HepG2 (cell line): ENCODE measurements around the gene EFNA3. TPM values are rescaled to one million over a fixed set of nuclear protein-coding genes. Genes with fewer than 3 reads are reported as not detected.
A peak's percentile ranks its signal among the peaks of the same experiment; 100 is the strongest.

Source experiments
- ATRX ChIP-seq: sonication (generic); formaldehyde crosslinking; IDR thresholded peaks from 2 replicates; pipeline ENCODE4 v1.4.0; 2020; ENCODE audit warnings: missing genetic modification reagents, borderline replicate concordance
- GABPA ChIP-seq, 2 experiments: IDR thresholded peaks; 2 replicates each; pipeline ENCODE4 v1.6.1; 2011 to 2016; ENCODE audit warnings: low read depth in 2 of 2, low read length in 1 of 2, missing biosample characterization in 1 of 2, missing genetic modification characterization in 1 of 2
- HMG20A ChIP-seq: IDR thresholded peaks from 2 replicates; pipeline ENCODE4 v1.6.1; 2016; ENCODE audit warnings: borderline replicate concordance
- HNRNPLL ChIP-seq: fragments of 200-400 bp; formaldehyde crosslinking; IDR thresholded peaks from 2 replicates; pipeline ENCODE4 v1.6.1; 2017; ENCODE audit warnings: mild to moderate bottlenecking, low read depth, low read length; ENCODE audit not compliant: poor library complexity, severe bottlenecking
- IKZF4 ChIP-seq: sonication (generic); formaldehyde crosslinking; IDR thresholded peaks from 2 replicates; pipeline ENCODE4 v1.5.1; 2020; ENCODE audit warnings: borderline replicate concordance, mild to moderate bottlenecking, low read depth, missing genetic modification reagents; ENCODE audit errors: not compliant biosample characterization
- IRX3 ChIP-seq: sonication (generic); formaldehyde crosslinking; IDR thresholded peaks from 2 replicates; pipeline ENCODE4 v1.8.1; 2023; ENCODE audit warnings: mild to moderate bottlenecking, low read depth, missing genetic modification reagents, borderline replicate concordance
- KLF11 ChIP-seq: IDR thresholded peaks from 2 replicates; pipeline ENCODE4 v1.6.1; 2016; ENCODE audit warnings: missing compliant biosample characterization
- MTF1 ChIP-seq: sonication (generic); formaldehyde crosslinking; IDR thresholded peaks from 2 replicates; pipeline ENCODE4 v1.5.0; 2020; ENCODE audit warnings: missing genetic modification reagents
- SALL1 ChIP-seq: sonication (generic); formaldehyde crosslinking; IDR thresholded peaks from 2 replicates; pipeline ENCODE4 v1.8.0; 2022; ENCODE audit warnings: mild to moderate bottlenecking, missing genetic modification reagents
- SAP130 ChIP-seq: IDR thresholded peaks from 2 replicates; pipeline ENCODE4 v1.6.1; 2016; ENCODE audit warnings: low read depth
- SKI ChIP-seq: fragments of 450-650 bp; IDR thresholded peaks from one replicate; pipeline ENCODE4 v1.6.1; 2018; ENCODE audit warnings: mild to moderate bottlenecking; ENCODE audit not compliant: partially characterized antibody
- SMAD9 ChIP-seq: sonication (generic); formaldehyde crosslinking; IDR thresholded peaks from 2 replicates; pipeline ENCODE4 v1.5.1; 2020; ENCODE audit warnings: mild to moderate bottlenecking, missing genetic modification reagents
- TGIF2 ChIP-seq: IDR thresholded peaks from 2 replicates; pipeline ENCODE4 v1.6.1; 2016; ENCODE audit warnings: control low read depth, missing compliant biosample characterization
- ZC3H13 ChIP-seq: sonication (generic); formaldehyde crosslinking; IDR thresholded peaks from 2 replicates; pipeline ENCODE4 v1.8.1; 2023; ENCODE audit warnings: mild to moderate bottlenecking, missing genetic modification reagents, moderate library complexity
- ZFP36 ChIP-seq: fragments of 150-350 bp; IDR thresholded peaks from 2 replicates; pipeline ENCODE4 v1.6.1; 2018; ENCODE audit warnings: borderline replicate concordance, low read length, low read depth; ENCODE audit not compliant: partially characterized antibody
- ZNF256 ChIP-seq: sonication (generic); formaldehyde crosslinking; conservative IDR thresholded peaks from 2 replicates; pipeline ENCODE4 v1.4.0; 2020; ENCODE audit warnings: missing genetic modification reagents
- ZNF329 ChIP-seq: sonication (generic); formaldehyde crosslinking; IDR thresholded peaks from 2 replicates; pipeline ENCODE4 v1.9.0; 2021; ENCODE audit warnings: low read depth, mild to moderate bottlenecking, missing genetic modification reagents
- ZNF430 ChIP-seq: sonication (generic); formaldehyde crosslinking; IDR thresholded peaks from 2 replicates; pipeline ENCODE4 v1.9.0; 2021; ENCODE audit warnings: mild to moderate bottlenecking, missing genetic modification reagents
- ZNF547 ChIP-seq: sonication (generic); formaldehyde crosslinking; IDR thresholded peaks from 2 replicates; pipeline ENCODE4 v1.5.1; 2020; ENCODE audit warnings: mild to moderate bottlenecking, missing genetic modification reagents
- polyA plus RNA-seq, 8 experiments: library from polyadenylated mRNA; depleted of rRNA in 3 of 8; stranded (reverse) in 7 of 8; unstranded in 1 of 8; fragments of >200 nt; fragmentation: Illumina TruSeq in 4 of 8; extraction: Trizol in 4 of 8; gene quantifications; 2 replicates each; pipeline versions ENCODE4 v1.2.1 to v1.2.3, GENCODE V29; 2011 to 2016; ENCODE audit warnings: low read depth in 4 of 8, missing spikeins in 1 of 8, mixed read lengths in 1 of 8; ENCODE audit not compliant: insufficient read depth in 1 of 8
- total RNA-seq, 5 experiments: library from RNA; depleted of rRNA; stranded (reverse); fragments of >200 nt; fragmentation: Illumina TruSeq; extraction: Trizol; gene quantifications; 2 replicates each; pipeline ENCODE4 v1.2.3, GENCODE V29; 2016; ENCODE audit warnings: low read depth in 1 of 5
- TF ChIP-seq, protein P1 (sequence below): sonication (generic); formaldehyde crosslinking; conservative IDR thresholded peaks from 2 replicates; pipeline ENCODE4 v1.4.0; 2020; ENCODE audit warnings: missing genetic modification reagents
- TF ChIP-seq, protein P2 (sequence below): sonication (generic); formaldehyde crosslinking; IDR thresholded peaks from 2 replicates; pipeline ENCODE4 v1.4.0; 2020; ENCODE audit warnings: missing genetic modification reagents
- TF ChIP-seq, protein P3 (sequence below): sonication (generic); formaldehyde crosslinking; IDR thresholded peaks from 2 replicates; pipeline ENCODE4 v1.4.0; 2020; ENCODE audit warnings: missing genetic modification reagents, mild to moderate bottlenecking, borderline replicate concordance
- TF ChIP-seq, protein P4 (sequence below): sonication (generic); formaldehyde crosslinking; IDR thresholded peaks from 2 replicates; pipeline ENCODE4 v1.4.0; 2020; ENCODE audit warnings: missing genetic modification reagents, borderline replicate concordance
- TF ChIP-seq, protein P5 (sequence below): sonication (generic); formaldehyde crosslinking; IDR thresholded peaks from 2 replicates; pipeline ENCODE4 v1.8.1; 2023; ENCODE audit warnings: missing genetic modification reagents, inconsistent platforms, borderline replicate concordance

The EFNA3 gene
- total and polyA plus RNA-seq, 2 of the 13 experiments (the other 11 are each of a cell fraction or from before 2014, with no cell fraction given): 1.0 to 5.7 TPM

DNA sequence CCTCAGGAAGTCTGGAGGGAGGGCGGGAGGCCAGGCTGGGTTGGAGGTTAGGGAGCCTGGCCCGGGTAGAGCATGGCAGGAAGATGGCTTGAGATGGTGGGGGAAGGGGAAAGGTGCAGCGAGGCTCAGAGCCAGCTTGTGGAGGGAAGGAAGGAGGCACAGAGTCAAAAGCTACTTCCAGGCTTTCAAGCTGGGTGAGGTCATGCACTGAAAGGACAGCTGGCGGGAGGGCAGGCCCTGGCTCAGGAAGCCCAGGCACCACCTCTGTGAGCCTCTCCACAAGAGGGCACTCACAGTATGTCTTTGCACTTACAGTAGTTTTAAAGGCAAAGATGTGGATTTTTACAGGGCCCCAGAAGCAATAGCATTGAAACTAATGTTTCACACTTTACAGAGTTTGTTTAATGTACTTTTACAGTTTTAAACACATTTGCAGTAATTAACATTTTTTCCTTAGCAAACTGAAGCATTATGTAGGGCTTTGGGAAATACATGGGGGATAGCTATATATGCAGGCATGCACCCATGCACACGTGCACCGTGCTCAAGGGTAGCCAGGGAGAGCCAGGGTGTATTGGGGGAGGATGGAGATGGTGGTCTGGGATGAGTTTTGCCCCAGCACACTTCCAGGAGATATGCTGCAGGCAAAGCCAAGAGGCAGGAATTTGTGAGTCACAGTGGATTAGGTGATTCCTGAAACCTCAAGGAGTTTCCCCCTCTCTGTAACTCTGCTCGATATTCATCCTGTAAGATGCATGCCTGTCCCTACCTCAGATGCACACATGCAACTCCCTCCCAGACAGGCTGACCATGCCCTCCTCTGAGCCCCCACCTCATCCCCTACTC, 33.6 kb upstream of the EFNA3 start (continued):
- TF ChIP-seq, protein P1, sequence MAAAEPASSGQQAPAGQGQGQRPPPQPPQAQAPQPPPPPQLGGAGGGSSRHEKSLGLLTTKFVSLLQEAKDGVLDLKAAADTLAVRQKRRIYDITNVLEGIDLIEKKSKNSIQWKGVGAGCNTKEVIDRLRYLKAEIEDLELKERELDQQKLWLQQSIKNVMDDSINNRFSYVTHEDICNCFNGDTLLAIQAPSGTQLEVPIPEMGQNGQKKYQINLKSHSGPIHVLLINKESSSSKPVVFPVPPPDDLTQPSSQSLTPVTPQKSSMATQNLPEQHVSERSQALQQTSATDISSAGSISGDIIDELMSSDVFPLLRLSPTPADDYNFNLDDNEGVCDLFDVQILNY (CRISPR knock-in tag): no peak
- TF ChIP-seq IKZF4 (CRISPR knock-in tag) (no peak), ZNF256 (CRISPR knock-in tag) (no peak), ZC3H13 (CRISPR knock-in tag) (no peak), SAP130 (peak; percentile 58), IRX3 (CRISPR knock-in tag) (no peak), GABPA (IDR thresholded peaks at IDR 0.05; ENCODE audit: low read depth, low read length) (no peak), GABPA (CRISPR knock-in tag; IDR thresholded peaks at IDR 0.05; ENCODE audit: low read depth) (no peak), SALL1 (CRISPR knock-in tag) (peak; percentile 19; the same call in 1 of the 2 replicates), ZFP36 (no peak), SKI (no peak), HMG20A (no peak), HNRNPLL (no peak), MTF1 (no peak), ATRX (CRISPR knock-in tag) (no peak), ZNF430 (no peak), TGIF2 (CRISPR knock-in tag) (no peak), SMAD9 (CRISPR knock-in tag) (no peak), ZNF547 (CRISPR knock-in tag) (0 out of 2 replicates have a peak, but pooled peaks have one; percentile 27), KLF11 (CRISPR knock-in tag) (no peak), ZNF329 (CRISPR knock-in tag) (no peak)
- TF ChIP-seq, protein P2, sequence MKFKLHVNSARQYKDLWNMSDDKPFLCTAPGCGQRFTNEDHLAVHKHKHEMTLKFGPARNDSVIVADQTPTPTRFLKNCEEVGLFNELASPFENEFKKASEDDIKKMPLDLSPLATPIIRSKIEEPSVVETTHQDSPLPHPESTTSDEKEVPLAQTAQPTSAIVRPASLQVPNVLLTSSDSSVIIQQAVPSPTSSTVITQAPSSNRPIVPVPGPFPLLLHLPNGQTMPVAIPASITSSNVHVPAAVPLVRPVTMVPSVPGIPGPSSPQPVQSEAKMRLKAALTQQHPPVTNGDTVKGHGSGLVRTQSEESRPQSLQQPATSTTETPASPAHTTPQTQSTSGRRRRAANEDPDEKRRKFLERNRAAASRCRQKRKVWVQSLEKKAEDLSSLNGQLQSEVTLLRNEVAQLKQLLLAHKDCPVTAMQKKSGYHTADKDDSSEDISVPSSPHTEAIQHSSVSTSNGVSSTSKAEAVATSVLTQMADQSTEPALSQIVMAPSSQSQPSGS (CRISPR knock-in tag): peak; percentile 58; the same call in 1 of the 2 replicates
- TF ChIP-seq, protein P3, sequence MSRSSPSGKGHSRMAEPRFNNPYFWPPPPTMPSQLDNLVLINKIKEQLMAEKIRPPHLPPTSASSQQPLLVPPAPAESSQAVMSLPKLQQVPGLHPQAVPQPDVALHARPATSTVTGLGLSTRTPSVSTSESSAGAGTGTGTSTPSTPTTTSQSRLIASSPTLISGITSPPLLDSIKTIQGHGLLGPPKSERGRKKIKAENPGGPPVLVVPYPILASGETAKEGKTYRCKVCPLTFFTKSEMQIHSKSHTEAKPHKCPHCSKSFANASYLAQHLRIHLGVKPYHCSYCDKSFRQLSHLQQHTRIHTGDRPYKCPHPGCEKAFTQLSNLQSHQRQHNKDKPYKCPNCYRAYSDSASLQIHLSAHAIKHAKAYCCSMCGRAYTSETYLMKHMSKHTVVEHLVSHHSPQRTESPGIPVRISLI (CRISPR knock-in tag): no peak
- TF ChIP-seq, protein P4, sequence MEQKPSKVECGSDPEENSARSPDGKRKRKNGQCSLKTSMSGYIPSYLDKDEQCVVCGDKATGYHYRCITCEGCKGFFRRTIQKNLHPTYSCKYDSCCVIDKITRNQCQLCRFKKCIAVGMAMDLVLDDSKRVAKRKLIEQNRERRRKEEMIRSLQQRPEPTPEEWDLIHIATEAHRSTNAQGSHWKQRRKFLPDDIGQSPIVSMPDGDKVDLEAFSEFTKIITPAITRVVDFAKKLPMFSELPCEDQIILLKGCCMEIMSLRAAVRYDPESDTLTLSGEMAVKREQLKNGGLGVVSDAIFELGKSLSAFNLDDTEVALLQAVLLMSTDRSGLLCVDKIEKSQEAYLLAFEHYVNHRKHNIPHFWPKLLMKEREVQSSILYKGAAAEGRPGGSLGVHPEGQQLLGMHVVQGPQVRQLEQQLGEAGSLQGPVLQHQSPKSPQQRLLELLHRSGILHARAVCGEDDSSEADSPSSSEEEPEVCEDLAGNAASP (CRISPR knock-in tag): 0 out of 2 replicates have a peak, but pooled peaks have one; percentile 41
- TF ChIP-seq, protein P5, sequence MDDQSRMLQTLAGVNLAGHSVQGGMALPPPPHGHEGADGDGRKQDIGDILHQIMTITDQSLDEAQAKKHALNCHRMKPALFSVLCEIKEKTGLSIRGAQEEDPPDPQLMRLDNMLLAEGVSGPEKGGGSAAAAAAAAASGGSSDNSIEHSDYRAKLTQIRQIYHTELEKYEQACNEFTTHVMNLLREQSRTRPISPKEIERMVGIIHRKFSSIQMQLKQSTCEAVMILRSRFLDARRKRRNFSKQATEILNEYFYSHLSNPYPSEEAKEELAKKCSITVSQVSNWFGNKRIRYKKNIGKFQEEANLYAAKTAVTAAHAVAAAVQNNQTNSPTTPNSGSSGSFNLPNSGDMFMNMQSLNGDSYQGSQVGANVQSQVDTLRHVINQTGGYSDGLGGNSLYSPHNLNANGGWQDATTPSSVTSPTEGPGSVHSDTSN (CRISPR knock-in tag): no peak
